ENCODE results near the gene VPS35L.

The VPS35L gene, protein sequence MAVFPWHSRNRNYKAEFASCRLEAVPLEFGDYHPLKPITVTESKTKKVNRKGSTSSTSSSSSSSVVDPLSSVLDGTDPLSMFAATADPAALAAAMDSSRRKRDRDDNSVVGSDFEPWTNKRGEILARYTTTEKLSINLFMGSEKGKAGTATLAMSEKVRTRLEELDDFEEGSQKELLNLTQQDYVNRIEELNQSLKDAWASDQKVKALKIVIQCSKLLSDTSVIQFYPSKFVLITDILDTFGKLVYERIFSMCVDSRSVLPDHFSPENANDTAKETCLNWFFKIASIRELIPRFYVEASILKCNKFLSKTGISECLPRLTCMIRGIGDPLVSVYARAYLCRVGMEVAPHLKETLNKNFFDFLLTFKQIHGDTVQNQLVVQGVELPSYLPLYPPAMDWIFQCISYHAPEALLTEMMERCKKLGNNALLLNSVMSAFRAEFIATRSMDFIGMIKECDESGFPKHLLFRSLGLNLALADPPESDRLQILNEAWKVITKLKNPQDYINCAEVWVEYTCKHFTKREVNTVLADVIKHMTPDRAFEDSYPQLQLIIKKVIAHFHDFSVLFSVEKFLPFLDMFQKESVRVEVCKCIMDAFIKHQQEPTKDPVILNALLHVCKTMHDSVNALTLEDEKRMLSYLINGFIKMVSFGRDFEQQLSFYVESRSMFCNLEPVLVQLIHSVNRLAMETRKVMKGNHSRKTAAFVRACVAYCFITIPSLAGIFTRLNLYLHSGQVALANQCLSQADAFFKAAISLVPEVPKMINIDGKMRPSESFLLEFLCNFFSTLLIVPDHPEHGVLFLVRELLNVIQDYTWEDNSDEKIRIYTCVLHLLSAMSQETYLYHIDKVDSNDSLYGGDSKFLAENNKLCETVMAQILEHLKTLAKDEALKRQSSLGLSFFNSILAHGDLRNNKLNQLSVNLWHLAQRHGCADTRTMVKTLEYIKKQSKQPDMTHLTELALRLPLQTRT

DNA sequence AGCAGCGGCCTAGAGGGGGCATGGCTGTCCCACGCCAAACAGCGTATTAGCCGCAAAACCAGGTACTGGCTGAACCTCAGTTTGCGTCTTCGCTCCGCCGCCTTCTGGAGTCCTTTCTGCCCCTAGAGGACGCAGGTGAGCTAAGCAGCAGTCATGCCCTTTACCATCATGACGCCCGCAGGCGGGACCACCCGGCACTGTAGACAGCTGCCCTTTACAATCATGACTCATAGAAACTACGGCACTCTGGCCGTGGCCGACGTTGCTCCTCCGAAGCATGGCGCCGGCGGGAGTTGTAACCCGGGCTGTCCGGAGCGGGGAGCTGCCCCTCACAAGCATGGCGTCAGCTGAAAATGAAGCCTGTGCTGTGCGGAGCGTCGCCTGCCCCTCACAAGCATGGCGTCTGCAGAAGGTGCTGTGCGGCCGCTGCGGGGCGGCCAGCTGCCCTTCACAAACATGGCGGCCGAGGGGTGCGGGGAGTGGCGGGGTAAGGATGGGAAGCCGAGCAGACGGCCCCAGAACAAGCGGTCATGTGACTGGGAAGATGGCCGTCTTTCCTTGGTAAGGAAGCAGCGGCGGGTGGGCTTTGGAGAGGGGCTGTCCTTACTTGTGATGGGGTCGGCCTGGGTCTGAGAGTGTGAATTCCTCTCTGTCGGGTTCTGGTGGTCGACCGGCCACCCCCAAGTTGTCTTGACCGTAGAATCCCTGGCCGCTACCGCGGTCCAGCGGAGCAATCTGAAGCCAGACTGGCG is at the start of gene VPS35L:
TSS of gene VPS35L (plus strand) at position 518 of the 752 bp plus-strand sequence. CDS start at position 545, 27 bp downstream.
- peak; percentile 90 for DNase-seq (ENCODE audit: low spot score)
- in situ Hi-C loops (cut with MboI; ENCODE audit: low pct_unique_long_range_greater_than_20kb, low sequenced_read_pairs, unreplicated experiment), result no loop called here
- TF ChIP-seq, protein P1, sequence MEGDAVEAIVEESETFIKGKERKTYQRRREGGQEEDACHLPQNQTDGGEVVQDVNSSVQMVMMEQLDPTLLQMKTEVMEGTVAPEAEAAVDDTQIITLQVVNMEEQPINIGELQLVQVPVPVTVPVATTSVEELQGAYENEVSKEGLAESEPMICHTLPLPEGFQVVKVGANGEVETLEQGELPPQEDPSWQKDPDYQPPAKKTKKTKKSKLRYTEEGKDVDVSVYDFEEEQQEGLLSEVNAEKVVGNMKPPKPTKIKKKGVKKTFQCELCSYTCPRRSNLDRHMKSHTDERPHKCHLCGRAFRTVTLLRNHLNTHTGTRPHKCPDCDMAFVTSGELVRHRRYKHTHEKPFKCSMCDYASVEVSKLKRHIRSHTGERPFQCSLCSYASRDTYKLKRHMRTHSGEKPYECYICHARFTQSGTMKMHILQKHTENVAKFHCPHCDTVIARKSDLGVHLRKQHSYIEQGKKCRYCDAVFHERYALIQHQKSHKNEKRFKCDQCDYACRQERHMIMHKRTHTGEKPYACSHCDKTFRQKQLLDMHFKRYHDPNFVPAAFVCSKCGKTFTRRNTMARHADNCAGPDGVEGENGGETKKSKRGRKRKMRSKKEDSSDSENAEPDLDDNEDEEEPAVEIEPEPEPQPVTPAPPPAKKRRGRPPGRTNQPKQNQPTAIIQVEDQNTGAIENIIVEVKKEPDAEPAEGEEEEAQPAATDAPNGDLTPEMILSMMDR (IDR thresholded peaks at IDR 0.05; ENCODE audit: extremely low read depth, insufficient read depth, missing control alignments), result peak; percentile 77

DNA sequence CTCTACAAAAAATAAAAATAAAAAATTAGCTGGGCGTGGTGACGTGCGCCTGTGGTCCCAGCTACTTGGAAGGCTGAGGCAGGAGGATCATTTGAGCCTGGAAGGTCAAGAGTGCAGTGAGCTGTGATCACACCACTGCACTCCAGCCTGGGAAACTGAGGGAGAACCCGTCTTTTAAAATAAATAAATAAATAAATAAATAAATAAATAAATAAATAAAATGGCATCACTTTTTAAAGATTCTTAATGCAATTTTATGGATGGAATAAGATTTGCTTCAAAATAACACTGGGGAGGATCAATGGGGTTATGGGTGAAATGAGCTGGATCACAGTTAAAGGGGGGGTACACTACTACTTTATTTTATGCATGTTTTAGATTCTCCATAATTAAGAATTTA is 48.5 kb upstream of the VPS35L start:
- in situ Hi-C loops (cut with MboI; ENCODE audit: low pct_unique_long_range_greater_than_20kb, low sequenced_read_pairs, unreplicated experiment), result no loop called here
- DNase-seq (ENCODE audit: low spot score), result no peak
- TF ChIP-seq, protein P1 (IDR thresholded peaks at IDR 0.05; ENCODE audit: extremely low read depth, insufficient read depth, missing control alignments), result no peak

DNA sequence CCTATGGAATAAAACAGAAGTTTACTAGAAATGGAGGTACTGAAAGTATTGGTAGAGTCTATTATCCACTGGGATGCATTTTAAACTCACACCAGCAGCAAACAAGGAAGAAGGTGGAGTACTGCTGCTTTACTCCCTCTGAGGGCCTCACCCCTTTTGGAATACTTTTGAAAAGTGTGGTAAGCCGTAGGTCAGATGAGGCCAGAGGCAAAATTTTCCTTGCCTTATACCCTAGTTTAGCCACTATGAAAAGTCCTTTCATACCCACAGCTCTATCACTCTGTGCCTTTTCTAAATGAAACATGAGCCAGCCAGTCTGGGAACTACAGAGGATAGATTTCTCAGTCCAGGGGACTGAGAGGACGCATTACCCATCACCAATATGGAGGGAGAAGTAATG is 47.6 kb upstream of the VPS35L start:
- TF ChIP-seq, protein P1 (IDR thresholded peaks at IDR 0.05; ENCODE audit: extremely low read depth, insufficient read depth, missing control alignments), result no peak
- in situ Hi-C loops (cut with MboI; ENCODE audit: low pct_unique_long_range_greater_than_20kb, low sequenced_read_pairs, unreplicated experiment), result no loop called here
- no peak for DNase-seq (ENCODE audit: low spot score)

DNA sequence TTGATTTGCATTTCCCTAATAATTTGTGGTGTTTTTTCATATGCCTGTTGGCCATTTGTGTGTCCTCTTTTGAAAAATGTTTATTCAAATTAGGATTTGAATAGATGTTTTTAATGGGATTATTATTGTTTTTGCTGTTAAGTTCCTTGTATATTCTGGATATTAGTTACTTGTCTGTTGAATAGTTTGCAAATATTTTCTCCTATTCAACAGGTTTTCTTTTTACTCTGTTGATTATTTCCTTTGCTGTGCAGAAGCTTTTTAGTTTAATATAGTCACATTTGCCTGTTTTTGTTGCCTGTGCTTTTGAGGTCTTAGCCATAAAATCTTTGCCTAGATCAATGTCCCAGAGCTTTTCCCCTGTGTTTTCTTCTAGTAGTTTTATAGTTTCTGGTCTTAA is 43.2 kb upstream of the VPS35L start:
- DNase-seq (ENCODE audit: low spot score), result no peak
- TF ChIP-seq, protein P1 (IDR thresholded peaks at IDR 0.05; ENCODE audit: extremely low read depth, insufficient read depth, missing control alignments), result no peak
- in situ Hi-C loops (cut with MboI; ENCODE audit: low pct_unique_long_range_greater_than_20kb, low sequenced_read_pairs, unreplicated experiment), result no loop called here

DNA sequence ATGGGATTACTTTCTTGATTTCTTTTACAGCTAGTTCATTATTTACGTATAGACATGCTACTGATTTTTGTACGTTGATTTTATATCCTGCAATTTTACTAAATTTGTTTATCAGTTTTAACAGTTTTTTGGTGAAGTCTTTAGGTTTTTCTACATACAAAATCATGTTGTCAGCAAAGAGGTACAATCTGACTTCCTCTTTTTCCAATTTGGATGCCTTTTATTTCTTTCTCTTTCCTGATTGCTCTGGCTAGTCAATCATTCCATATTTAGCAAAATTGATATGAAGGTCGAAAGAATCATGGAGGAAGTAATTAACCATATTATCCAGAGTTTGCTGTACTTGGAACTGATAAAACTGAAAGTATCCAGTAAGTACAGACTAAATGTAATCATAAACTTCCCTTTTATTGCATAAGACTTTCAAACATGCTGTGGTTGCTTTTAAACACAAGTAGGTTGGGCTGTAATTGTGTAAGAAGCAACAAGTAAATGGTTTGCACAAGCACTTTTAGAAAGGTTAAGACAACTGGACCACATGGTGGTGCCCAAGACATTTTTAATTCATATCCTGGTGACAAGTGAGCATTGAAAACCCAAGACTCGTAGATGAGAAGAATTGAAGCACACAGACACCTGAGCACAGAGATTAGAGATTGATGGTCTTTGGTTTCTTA is 42.0 kb upstream of the VPS35L start:
- TF ChIP-seq, protein P1 (IDR thresholded peaks at IDR 0.05; ENCODE audit: extremely low read depth, insufficient read depth, missing control alignments), result no peak
- in situ Hi-C loops (cut with MboI; ENCODE audit: low pct_unique_long_range_greater_than_20kb, low sequenced_read_pairs, unreplicated experiment), result no loop called here
- DNase-seq (ENCODE audit: low spot score), result no peak
